ENCODE results near the gene POLR2A.

Gene POLR2A

GRCh38 chr17:7538050-7538449 is 53.9 kb downstream of the POLR2A start:
- H3K4me3 ChIP-seq (ENCODE audit: low read depth, low read length) = no peak overlapping the region
- in situ Hi-C loops (cut with HindIII; ENCODE audit: low sequenced_read_pairs) = no loop called here
- no peak for TF ChIP-seq CTCF (IDR thresholded peaks at IDR 0.05; ENCODE audit: low read depth, low read length)
- no peak for DNase-seq (ENCODE audit: low read depth, low spot score)

GRCh38 chr17:7538891-7539545 is 54.9 kb downstream of the POLR2A start:
- TF ChIP-seq CTCF (IDR thresholded peaks at IDR 0.05; ENCODE audit: low read depth, low read length) = no peak
- DNase-seq (ENCODE audit: low read depth, low spot score) = peak; percentile 38
- no peak overlapping the region for H3K4me3 ChIP-seq (ENCODE audit: low read depth, low read length)
- in situ Hi-C loops (cut with HindIII; ENCODE audit: low sequenced_read_pairs) = no loop called here

- in situ Hi-C loops (cut with HindIII; ENCODE audit: low sequenced_read_pairs) = no loop called here
These were observed 57.0 kb downstream of the POLR2A start for GRCh38 chr17:7541074-7541621.

GRCh38 chr17:7544911-7545310 is 60.7 kb downstream of the POLR2A start:
- no peak for TF ChIP-seq CTCF (IDR thresholded peaks at IDR 0.05; ENCODE audit: low read depth, low read length)
- no peak overlapping the region for H3K4me3 ChIP-seq (ENCODE audit: low read depth, low read length)
- in situ Hi-C loops (cut with HindIII; ENCODE audit: low sequenced_read_pairs) = no loop called here
- DNase-seq (ENCODE audit: low read depth, low spot score) = no peak

More at GRCh38 chr17:7541074-7541621, 57.0 kb downstream of the POLR2A start:
- no peak for TF ChIP-seq CTCF (IDR thresholded peaks at IDR 0.05; ENCODE audit: low read depth, low read length)
- no peak overlapping the region for H3K4me3 ChIP-seq (ENCODE audit: low read depth, low read length)
- no peak for DNase-seq (ENCODE audit: low read depth, low spot score)

GRCh38 chr17:7548585-7549400 is 64.6 kb downstream of the POLR2A start, which contains the start of gene TNFSF12:
TNFSF12 (plus strand) TSS chr17:7549058; CDS start chr17:7549154, 96 bp downstream.
- TF ChIP-seq CTCF (IDR thresholded peaks at IDR 0.05; ENCODE audit: low read depth, low read length) = peak; percentile 18
- no peak for DNase-seq (ENCODE audit: low read depth, low spot score)
- H3K4me3 ChIP-seq (ENCODE audit: low read depth, low read length) = peak within 1 kb of the TSS; percentile 57
- in situ Hi-C loops (cut with HindIII; ENCODE audit: low sequenced_read_pairs) = no loop called here
